Stimulated activated CD8-positive, alpha-beta memory T cell treated with anti-CD3 and anti-CD28 coated beads, Interleukin-4, amount 100 ng/mL, for 48 hours (primary cell): ENCODE results near the gene ANKRD11.
A peak's percentile ranks its signal among the peaks of the same experiment; 100 is the strongest.
"Not testable (repeated sequence)": the region's sequence is repeated elsewhere in the genome, so short reads cannot be mapped to it uniquely, and the experiment has no call there.

Source experiments
- DNase-seq: peaks from one replicate; pipeline ENCODE4 v3.0.0-alpha.2; 2020

The ANKRD11 gene

GRCh38 chr16:89448656-89449055, 41.7 kb downstream of the ANKRD11 start:
- DNase-seq = no peak

- no peak for DNase-seq
Measured at GRCh38 chr16:89446975-89447293, 43.4 kb downstream of the ANKRD11 start.

GRCh38 chr16:89446136-89446974, 44.0 kb downstream of the ANKRD11 start:
- peak; percentile 51 for DNase-seq

GRCh38 chr16:89445166-89445565, 45.2 kb downstream of the ANKRD11 start:
- no peak for DNase-seq

GRCh38 chr16:89444728-89445127, 45.6 kb downstream of the ANKRD11 start:
- DNase-seq = no peak

- DNase-seq = no peak
Measured at GRCh38 chr16:89444151-89444723, 46.1 kb downstream of the ANKRD11 start.

GRCh38 chr16:89443727-89444084, 46.7 kb downstream of the ANKRD11 start:
- no peak for DNase-seq

- DNase-seq = no peak
Measured at GRCh38 chr16:89442990-89443726, 47.2 kb downstream of the ANKRD11 start.

GRCh38 chr16:89442588-89442987, 47.8 kb downstream of the ANKRD11 start:
- peak; percentile 48 for DNase-seq

GRCh38 chr16:89439659-89440058, 50.7 kb downstream of the ANKRD11 start:
- no peak for DNase-seq

- DNase-seq = no peak
Measured at GRCh38 chr16:89437991-89438390, 52.4 kb downstream of the ANKRD11 start.

GRCh38 chr16:89437251-89437987, 52.9 kb downstream of the ANKRD11 start:
- DNase-seq = no peak

- no peak for DNase-seq
Measured at GRCh38 chr16:89436366-89436765, 54.0 kb downstream of the ANKRD11 start.

- not testable (repeated sequence) for DNase-seq
Measured at GRCh38 chr16:89435059-89435458, 55.3 kb downstream of the ANKRD11 start.

GRCh38 chr16:89434490-89434889, 55.9 kb downstream of the ANKRD11 start:
- no peak for DNase-seq

GRCh38 chr16:89433363-89433984, 56.9 kb downstream of the ANKRD11 start:
- not testable (repeated sequence) for DNase-seq

GRCh38 chr16:89431630-89432029, 58.7 kb downstream of the ANKRD11 start:
- DNase-seq = no peak

- DNase-seq = no peak
Measured at GRCh38 chr16:89431158-89431584, 59.2 kb downstream of the ANKRD11 start.

- no peak for DNase-seq
Measured at GRCh38 chr16:89430436-89431157, 59.8 kb downstream of the ANKRD11 start.

GRCh38 chr16:89428605-89429004, 61.8 kb downstream of the ANKRD11 start:
- DNase-seq = not testable (repeated sequence)

GRCh38 chr16:89426736-89427530, 63.4 kb downstream of the ANKRD11 start:
- no peak for DNase-seq
